ENCODE data around the gene STX17. TPM values are rescaled to one million over a fixed set of nuclear protein-coding genes. Genes with fewer than 3 reads are reported as not detected.

Gene STX17
- total and polyA plus RNA-seq, 10 of the 15 experiments (the other 5 are each of a cell fraction or from before 2014, with no cell fraction given) = 11.5 to 29.3 (median 20.0) TPM

DNA sequence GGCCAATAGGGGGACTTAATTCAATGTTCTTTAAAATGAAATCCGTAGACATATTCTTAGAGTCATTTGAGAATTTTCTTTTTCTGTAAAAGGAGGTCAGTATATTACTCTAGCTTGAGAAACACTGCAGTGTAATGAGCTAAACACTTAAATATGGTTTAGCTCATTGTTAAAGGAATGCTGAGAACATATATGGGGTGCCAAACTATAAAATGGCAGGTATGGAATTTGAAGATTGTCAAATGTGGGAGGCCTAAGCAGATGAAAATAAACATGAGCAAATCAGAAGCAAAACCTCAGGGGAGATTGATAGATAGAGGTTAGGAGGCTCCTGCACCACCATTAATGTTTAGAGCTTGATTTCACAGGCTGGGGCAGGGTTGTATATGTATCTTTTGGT is 57.9 kb downstream of the STX17 start:
- in situ Hi-C loops (cut with MboI) (no loop called here), intact Hi-C loops (cut with micrococcal nuclease; ENCODE audit: unreplicated experiment) (no loop called here)
- H3K79me2 ChIP-seq (ENCODE audit: control insufficient read depth, insufficient read depth, low read length) = no peaks in the 10 kb centered on the region
- H3K4me2 ChIP-seq (ENCODE audit: control insufficient read depth, insufficient read depth) = no peak overlapping the region
- SMC1A ChIA-PET (ENCODE audit: uncharacterized antibody, unreplicated experiment) = interaction anchor here (0.9 to 2.4 kb wide), 4 partner anchors 9 to 358 kb away, joined by 3 to 8 read pairs (median 5); no protein-coding TSS in a partner anchor
- H4K20me1 ChIP-seq (ENCODE audit: control insufficient read depth, insufficient read depth) = no peaks in the 10 kb centered on the region
- RAD21 ChIA-PET (ENCODE audit: unreplicated experiment) = interaction anchor here (0.9 kb wide), 1 partner anchor 140 kb away, joined by 4 read pairs; no protein-coding TSS in a partner anchor
- H2AFZ ChIP-seq (ENCODE audit: control insufficient read depth, low read depth, low read length) = no peak overlapping the region
- peaks cover 0 to 2% of the 10 kb centered on the region in 2 experiments; a peak in 1 of 4 replicates for H3K36me3 ChIP-seq (ENCODE audit: control insufficient read depth in 2 of 2, insufficient read depth in 2 of 2, low read length in 1 of 2)
- no peak overlapping the region for H3K9ac ChIP-seq (ENCODE audit: control insufficient read depth, insufficient read depth, low read length)
- no peak for TF ChIP-seq GABPA (IDR thresholded peaks at IDR 0.05; ENCODE audit: low read depth)
- no peak for TF ChIP-seq SP1 (IDR thresholded peaks at IDR 0.05; ENCODE audit: low read depth, low read length)
- no peak for TF ChIP-seq ZNF217 (IDR thresholded peaks at IDR 0.05)
- TF ChIP-seq SMAD5 (IDR thresholded peaks at IDR 0.05; ENCODE audit: low read depth) = no peak
- no peak for TF ChIP-seq IRF4 (IDR thresholded peaks at IDR 0.05; ENCODE audit: low read depth, low read length)
- TF ChIP-seq MTA2 (IDR thresholded peaks at IDR 0.05; ENCODE audit: low read depth) = no peak
- TF ChIP-seq RUNX3 (IDR thresholded peaks at IDR 0.05; ENCODE audit: low read length) = no peak
- TF ChIP-seq SIN3A (IDR thresholded peaks at IDR 0.05; ENCODE audit: low read depth, low read length) = no peak
- no peak overlapping the region for H3K27ac ChIP-seq (ENCODE audit: control insufficient read depth, insufficient read depth)
- H3K4me3 ChIP-seq = no peak overlapping the region
- POLR2A ChIA-PET = no interaction called here
- DNase-seq (ENCODE audit: low read depth, low spot score) = no peak
- H3K4me1 ChIP-seq (ENCODE audit: control insufficient read depth, insufficient read depth, low read length) = no peaks in the 10 kb centered on the region
- WGBS (ENCODE audit: insufficient coverage, insufficient replicate concordance, low lambda C conversion rate, missing lambda C conversion rate) = 100% methylated on average over 1 of the region's 1 CpG
- H3K9me3 ChIP-seq (replicated peaks; ENCODE audit: control insufficient read depth, insufficient read depth, low read length) = no peaks in the 10 kb centered on the region
- no peak for FAIRE-seq
- no peaks in the 10 kb centered on the region for H3K27me3 ChIP-seq (replicated peaks in 1 of 2; ENCODE audit: control insufficient read depth in 2 of 2, insufficient read depth in 2 of 2, low read length in 1 of 2)
- no TSS peak for BruUV-seq (replicated peaks)
- ATAC-seq = no peak
- CTCF ChIA-PET = interaction anchor here (0.7 to 1.0 kb wide), 2 partner anchors 9 to 258 kb away, joined by 3 to 4 read pairs; no protein-coding TSS in a partner anchor

DNA sequence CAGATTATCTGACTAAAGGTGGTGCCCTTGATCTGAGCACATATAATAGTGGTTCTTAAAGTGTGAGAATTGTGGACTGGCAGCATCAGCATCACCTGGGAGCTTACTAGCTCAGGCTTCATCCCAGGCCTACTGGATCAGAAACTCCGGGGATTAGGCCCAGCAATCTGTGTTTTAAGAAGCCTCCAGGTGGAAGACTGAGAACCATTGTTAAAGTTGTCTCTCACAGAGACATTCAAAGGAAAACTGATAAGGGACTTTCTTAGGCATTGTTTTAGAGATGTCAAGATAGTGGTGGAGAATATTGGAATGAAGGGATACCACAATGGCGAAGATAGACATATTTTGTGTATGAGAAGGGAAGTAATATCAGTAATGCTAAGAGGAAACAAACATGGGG is 59.5 kb downstream of the STX17 start:
- Histone ChIP-seq H3K4me3 (no peak overlapping the region), H4K20me1 (ENCODE audit: control insufficient read depth, insufficient read depth) (no peaks in the 10 kb centered on the region), H3K36me3 (ENCODE audit: control insufficient read depth in 2 of 2, insufficient read depth in 2 of 2, low read length in 1 of 2) (peaks cover 0 to 10% of the 10 kb centered on the region in 2 experiments; a peak in 1 of 4 replicates), H3K4me1 (ENCODE audit: control insufficient read depth, insufficient read depth, low read length) (no peaks in the 10 kb centered on the region), H2AFZ (ENCODE audit: control insufficient read depth, low read depth, low read length) (no peak overlapping the region), H3K9me3 (replicated peaks; ENCODE audit: control insufficient read depth, insufficient read depth, low read length) (no peaks in the 10 kb centered on the region), H3K79me2 (ENCODE audit: control insufficient read depth, insufficient read depth, low read length) (no peaks in the 10 kb centered on the region), H3K27me3 (replicated peaks in 1 of 2; ENCODE audit: control insufficient read depth in 2 of 2, insufficient read depth in 2 of 2, low read length in 1 of 2) (no peaks in the 10 kb centered on the region), H3K27ac (ENCODE audit: control insufficient read depth, insufficient read depth) (no peak overlapping the region), H3K4me2 (ENCODE audit: control insufficient read depth, insufficient read depth) (no peak overlapping the region), H3K9ac (ENCODE audit: control insufficient read depth, insufficient read depth, low read length) (no peak overlapping the region)
- ChIA-PET CTCF (no interaction called here), POLR2A (no interaction called here), RAD21 (ENCODE audit: unreplicated experiment) (no interaction called here), SMC1A (ENCODE audit: uncharacterized antibody, unreplicated experiment) (no interaction called here)
- ATAC-seq (no peak), DNase-seq (ENCODE audit: low read depth, low spot score) (no peak), FAIRE-seq (no peak)
- BruUV-seq (replicated peaks) = no TSS peak
- in situ Hi-C loops (cut with MboI) (no loop called here), intact Hi-C loops (cut with micrococcal nuclease; ENCODE audit: unreplicated experiment) (no loop called here)
- WGBS (ENCODE audit: insufficient coverage, insufficient replicate concordance, low lambda C conversion rate, missing lambda C conversion rate) = 98% methylated on average over 2 of the region's 2 CpGs
- TF ChIP-seq, protein P1, sequence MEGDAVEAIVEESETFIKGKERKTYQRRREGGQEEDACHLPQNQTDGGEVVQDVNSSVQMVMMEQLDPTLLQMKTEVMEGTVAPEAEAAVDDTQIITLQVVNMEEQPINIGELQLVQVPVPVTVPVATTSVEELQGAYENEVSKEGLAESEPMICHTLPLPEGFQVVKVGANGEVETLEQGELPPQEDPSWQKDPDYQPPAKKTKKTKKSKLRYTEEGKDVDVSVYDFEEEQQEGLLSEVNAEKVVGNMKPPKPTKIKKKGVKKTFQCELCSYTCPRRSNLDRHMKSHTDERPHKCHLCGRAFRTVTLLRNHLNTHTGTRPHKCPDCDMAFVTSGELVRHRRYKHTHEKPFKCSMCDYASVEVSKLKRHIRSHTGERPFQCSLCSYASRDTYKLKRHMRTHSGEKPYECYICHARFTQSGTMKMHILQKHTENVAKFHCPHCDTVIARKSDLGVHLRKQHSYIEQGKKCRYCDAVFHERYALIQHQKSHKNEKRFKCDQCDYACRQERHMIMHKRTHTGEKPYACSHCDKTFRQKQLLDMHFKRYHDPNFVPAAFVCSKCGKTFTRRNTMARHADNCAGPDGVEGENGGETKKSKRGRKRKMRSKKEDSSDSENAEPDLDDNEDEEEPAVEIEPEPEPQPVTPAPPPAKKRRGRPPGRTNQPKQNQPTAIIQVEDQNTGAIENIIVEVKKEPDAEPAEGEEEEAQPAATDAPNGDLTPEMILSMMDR (IDR thresholded peaks at IDR 0.05 in 2 of 3, conservative IDR thresholded peaks at IDR 0.05 in 1 of 3; ENCODE audit: control insufficient read depth in 2 of 3, extremely low read depth in 1 of 3, insufficient read depth in 1 of 3, low read depth in 3 of 3, low read length in 3 of 3) = no peak
- TF ChIP-seq, protein P2, sequence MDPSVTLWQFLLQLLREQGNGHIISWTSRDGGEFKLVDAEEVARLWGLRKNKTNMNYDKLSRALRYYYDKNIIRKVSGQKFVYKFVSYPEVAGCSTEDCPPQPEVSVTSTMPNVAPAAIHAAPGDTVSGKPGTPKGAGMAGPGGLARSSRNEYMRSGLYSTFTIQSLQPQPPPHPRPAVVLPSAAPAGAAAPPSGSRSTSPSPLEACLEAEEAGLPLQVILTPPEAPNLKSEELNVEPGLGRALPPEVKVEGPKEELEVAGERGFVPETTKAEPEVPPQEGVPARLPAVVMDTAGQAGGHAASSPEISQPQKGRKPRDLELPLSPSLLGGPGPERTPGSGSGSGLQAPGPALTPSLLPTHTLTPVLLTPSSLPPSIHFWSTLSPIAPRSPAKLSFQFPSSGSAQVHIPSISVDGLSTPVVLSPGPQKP (IDR thresholded peaks at IDR 0.05; ENCODE audit: low read depth, low read length) = no peak
- TF ChIP-seq, protein P3, sequence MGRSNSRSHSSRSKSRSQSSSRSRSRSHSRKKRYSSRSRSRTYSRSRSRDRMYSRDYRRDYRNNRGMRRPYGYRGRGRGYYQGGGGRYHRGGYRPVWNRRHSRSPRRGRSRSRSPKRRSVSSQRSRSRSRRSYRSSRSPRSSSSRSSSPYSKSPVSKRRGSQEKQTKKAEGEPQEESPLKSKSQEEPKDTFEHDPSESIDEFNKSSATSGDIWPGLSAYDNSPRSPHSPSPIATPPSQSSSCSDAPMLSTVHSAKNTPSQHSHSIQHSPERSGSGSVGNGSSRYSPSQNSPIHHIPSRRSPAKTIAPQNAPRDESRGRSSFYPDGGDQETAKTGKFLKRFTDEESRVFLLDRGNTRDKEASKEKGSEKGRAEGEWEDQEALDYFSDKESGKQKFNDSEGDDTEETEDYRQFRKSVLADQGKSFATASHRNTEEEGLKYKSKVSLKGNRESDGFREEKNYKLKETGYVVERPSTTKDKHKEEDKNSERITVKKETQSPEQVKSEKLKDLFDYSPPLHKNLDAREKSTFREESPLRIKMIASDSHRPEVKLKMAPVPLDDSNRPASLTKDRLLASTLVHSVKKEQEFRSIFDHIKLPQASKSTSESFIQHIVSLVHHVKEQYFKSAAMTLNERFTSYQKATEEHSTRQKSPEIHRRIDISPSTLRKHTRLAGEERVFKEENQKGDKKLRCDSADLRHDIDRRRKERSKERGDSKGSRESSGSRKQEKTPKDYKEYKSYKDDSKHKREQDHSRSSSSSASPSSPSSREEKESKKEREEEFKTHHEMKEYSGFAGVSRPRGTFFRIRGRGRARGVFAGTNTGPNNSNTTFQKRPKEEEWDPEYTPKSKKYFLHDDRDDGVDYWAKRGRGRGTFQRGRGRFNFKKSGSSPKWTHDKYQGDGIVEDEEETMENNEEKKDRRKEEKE (IDR thresholded peaks at IDR 0.05) = no peak
- TF ChIP-seq TBL1XR1 (IDR thresholded peaks at IDR 0.05; ENCODE audit: low read depth, low read length) (no peak), EED (IDR thresholded peaks at IDR 0.05; ENCODE audit: low read depth) (no peak)
